K562 (cell line): ENCODE data around the gene ZNRD2. TPM values are rescaled to one million over a fixed set of nuclear protein-coding genes. Genes with fewer than 3 reads are reported as not detected.

ENCODE experiments used
- ARID3A ChIP-seq: IDR thresholded peaks from 2 replicates; pipeline ENCODE4 v1.6.1; 2012; ENCODE audit warnings: low read depth, low read length, improper control_type of control experiment, borderline replicate concordance
- CCNT2 ChIP-seq: IDR thresholded peaks from 2 replicates; pipeline ENCODE4 v1.6.1; 2011; ENCODE audit warnings: borderline replicate concordance, low read depth, mild to moderate bottlenecking, moderate library complexity, mixed read lengths, low read length; ENCODE audit not compliant: insufficient read length; ENCODE audit errors: extremely low read depth
- E2F5 ChIP-seq: sonication (generic); formaldehyde crosslinking; IDR thresholded peaks from 2 replicates; pipeline ENCODE4 v1.8.0; 2022; ENCODE audit warnings: mild to moderate bottlenecking, missing genetic modification reagents
- E2F6 ChIP-seq, 2 experiments: IDR thresholded peaks; 2 replicates each; pipeline ENCODE4 v1.6.1; 2011; ENCODE audit warnings: borderline replicate concordance in 1 of 2, control low read depth in 1 of 2, low read depth in 1 of 2, low read length in 1 of 2, mild to moderate bottlenecking in 1 of 2, mixed read lengths in 1 of 2, moderate library complexity in 1 of 2; ENCODE audit not compliant: insufficient read depth in 1 of 2, insufficient read length in 1 of 2, poor library complexity in 1 of 2, severe bottlenecking in 1 of 2; ENCODE audit errors: extremely low read depth in 1 of 2
- FOXM1 ChIP-seq, 2 experiments: fragments of 450-650 bp in 1 of 2; sonication (generic) in 1 of 2; formaldehyde crosslinking in 1 of 2; IDR thresholded peaks; 2 replicates each; pipeline versions ENCODE4 v1.6.1 to v1.9.0; 2017 to 2022; ENCODE audit warnings: low read depth in 2 of 2, mild to moderate bottlenecking in 2 of 2, missing genetic modification reagents in 1 of 2, moderate library complexity in 1 of 2
- MAZ ChIP-seq, 2 experiments: fragments of 450-650 bp in 1 of 2; sonication (generic) in 1 of 2; formaldehyde crosslinking; IDR thresholded peaks in 1 of 2; conservative IDR thresholded peaks in 1 of 2; 2 replicates each; pipeline versions ENCODE4 v1.4.0 to v1.5.0; 2020; ENCODE audit warnings: mild to moderate bottlenecking in 1 of 2, missing genetic modification reagents in 1 of 2
- MCM5 ChIP-seq: fragments of 450-650 bp; IDR thresholded peaks from 2 replicates; pipeline ENCODE4 v1.6.1; 2016; ENCODE audit warnings: low read depth
- MYC ChIP-seq, 2 experiments: fragments of 250-450 bp in 1 of 2; sonication (Bioruptor Pico) in 1 of 2; IDR thresholded peaks; 2 replicates each; pipeline versions ENCODE4 v1.5.1 to v1.6.1; 2012 to 2021; ENCODE audit warnings: low read depth in 2 of 2, borderline replicate concordance in 1 of 2, improper control_type of control experiment in 1 of 2, low read length in 1 of 2, mild to moderate bottlenecking in 1 of 2, moderate library complexity in 1 of 2
- POLR2A ChIP-seq: fragments of 450-650 bp; conservative IDR thresholded peaks from 2 replicates; pipeline ENCODE4 v1.6.1; 2016
- POLR2AphosphoS2 ChIP-seq: IDR thresholded peaks from 2 replicates; pipeline ENCODE4 v1.6.1; 2012; ENCODE audit warnings: low read length, improper control_type of control experiment
- POLR2AphosphoS5 ChIP-seq: IDR thresholded peaks from 2 replicates; pipeline ENCODE4 v1.6.1; 2011; ENCODE audit warnings: mild to moderate bottlenecking, low read depth, low read length, moderate library complexity; ENCODE audit not compliant: control insufficient read depth, insufficient read depth
- RBFOX2 ChIP-seq: fragments of 200-400 bp; formaldehyde crosslinking; IDR thresholded peaks from 2 replicates; pipeline ENCODE4 v1.6.1; 2017; ENCODE audit warnings: low read depth, mild to moderate bottlenecking, low read length, moderate library complexity
- TCF3 ChIP-seq: sonication (generic); formaldehyde crosslinking; IDR thresholded peaks from 2 replicates; pipeline ENCODE4 v1.4.0; 2020; ENCODE audit warnings: mild to moderate bottlenecking, missing genetic modification reagents
- ZBTB26 ChIP-seq: fragments of 450-650 bp; formaldehyde crosslinking; IDR thresholded peaks from 2 replicates; pipeline ENCODE4 v1.4.0; 2022; ENCODE audit warnings: missing genetic modification characterization
- ZNF263 ChIP-seq: sonication (generic); formaldehyde crosslinking; IDR thresholded peaks from 2 replicates; pipeline ENCODE4 v1.8.0; 2022; ENCODE audit warnings: mild to moderate bottlenecking, missing genetic modification reagents, borderline replicate concordance
- ZNF436 ChIP-seq: fragments of 250-450, 450-650 bp; sonication (Bioruptor Pico); formaldehyde crosslinking; IDR thresholded peaks from 2 replicates; pipeline ENCODE4 v1.7.0; 2020; ENCODE audit warnings: mild to moderate bottlenecking
- ZNF586 ChIP-seq: fragments of 450-650 bp; formaldehyde crosslinking; conservative IDR thresholded peaks from 2 replicates; pipeline ENCODE4 v1.4.0; 2020; ENCODE audit warnings: mild to moderate bottlenecking, moderate library complexity
- polyA plus RNA-seq, 8 experiments: library from polyadenylated mRNA; depleted of rRNA in 4 of 8; stranded (reverse) in 5 of 8; unstranded in 3 of 8; fragments of >200 nt; fragmentation: Nextera tagmentation in 2 of 8; fragmentation: Illumina TruSeq in 1 of 8; extraction: Ambion mirVana in 2 of 8; extraction: Trizol in 1 of 8; gene quantifications; 2 replicates each; pipeline versions ENCODE4 v1.2.1 to v1.2.3, GENCODE V29; 2011 to 2014; ENCODE audit warnings: inconsistent platforms in 1 of 8, missing spikeins in 1 of 8
- total RNA-seq, 7 experiments: library from RNA; depleted of rRNA in 6 of 7; stranded (reverse); fragments of >200 nt in 6 of 7; fragmentation: Illumina TruSeq in 2 of 7; extraction: Trizol in 2 of 7; gene quantifications; 2 replicates each; pipeline versions ENCODE4 v1.2.1 to v1.2.3, GENCODE V29; 2011 to 2021; ENCODE audit warnings: low replicate concordance in 1 of 7

Gene ZNRD2
- total and polyA plus RNA-seq, 9 of the 15 experiments (the other 6 are each of a cell fraction or from before 2014, with no cell fraction given), result 13.4 to 129 (median 60.4) TPM

GRCh38 chr11:65558002-65558929 lies 12.0 kb upstream of the ZNRD2 start, which contains the start of gene LTBP3 (continued):
- TF ChIP-seq POLR2AphosphoS5 (no peak), ZNF436 (no peak), MCM5 (no peak), ARID3A (no peak), POLR2AphosphoS2 (no peak), ZNF586 (CRISPR knock-in tag) (no peak), MYC (IDR thresholded peaks at IDR 0.05; ENCODE audit: low read depth, low read length) (peak; percentile 50; the same call in 1 of the 2 replicates), MYC (CRISPR knock-in tag; IDR thresholded peaks at IDR 0.05; ENCODE audit: borderline replicate concordance, low read depth) (no peak), POLR2A (peak; percentile 42; the same call in 1 of the 2 replicates), ZBTB26 (CRISPR knock-in tag) (no peak), RBFOX2 (peak; percentile 74), FOXM1 (IDR thresholded peaks at IDR 0.05; ENCODE audit: low read depth) (no peak), FOXM1 (CRISPR knock-in tag; IDR thresholded peaks at IDR 0.05; ENCODE audit: low read depth) (no peak), ZNF263 (CRISPR knock-in tag) (peak; percentile 76), CCNT2 (peak; percentile 69), E2F5 (no peak), E2F6 (IDR thresholded peaks at IDR 0.05; ENCODE audit: borderline replicate concordance in 1 of 2, extremely low read depth in 1 of 2, insufficient read depth in 1 of 2, insufficient read length in 1 of 2, low read depth in 1 of 2, low read length in 1 of 2, poor library complexity in 1 of 2, severe bottlenecking in 1 of 2) (peak in 1 of 2 experiments; percentile 59), MAZ (CRISPR knock-in tag; conservative IDR thresholded peaks at IDR 0.05 in 1 of 2, IDR thresholded peaks at IDR 0.05 in 1 of 2) (peak; percentile 63 to 97; a peak in 2 of 4 replicates), TCF3 (CRISPR knock-in tag) (peak; percentile 36; the same call in 1 of the 2 replicates)
